Left kidney (tissue), 2 donors: ENCODE results near the gene FGF2. TPM values are rescaled to one million over a fixed set of nuclear protein-coding genes. Genes with fewer than 3 reads are reported as not detected.
"Not testable (repeated sequence)": the region's sequence is repeated elsewhere in the genome, so short reads cannot be mapped to it uniquely, and the experiment has no call there.

ENCODE experiments used
- DNase-seq: peaks from one replicate; pipeline ENCODE4 v3.0.0-alpha.2; 2013
- polyA plus RNA-seq: library from polyadenylated mRNA; unstranded; fragments of 120-200 nt; gene quantifications from one replicate; pipeline ENCODE4 v1.2.1, GENCODE V29; 2013; ENCODE audit not compliant: insufficient read length

The FGF2 gene
- polyA plus RNA-seq, 1 donor, result 9.4 TPM

DNA sequence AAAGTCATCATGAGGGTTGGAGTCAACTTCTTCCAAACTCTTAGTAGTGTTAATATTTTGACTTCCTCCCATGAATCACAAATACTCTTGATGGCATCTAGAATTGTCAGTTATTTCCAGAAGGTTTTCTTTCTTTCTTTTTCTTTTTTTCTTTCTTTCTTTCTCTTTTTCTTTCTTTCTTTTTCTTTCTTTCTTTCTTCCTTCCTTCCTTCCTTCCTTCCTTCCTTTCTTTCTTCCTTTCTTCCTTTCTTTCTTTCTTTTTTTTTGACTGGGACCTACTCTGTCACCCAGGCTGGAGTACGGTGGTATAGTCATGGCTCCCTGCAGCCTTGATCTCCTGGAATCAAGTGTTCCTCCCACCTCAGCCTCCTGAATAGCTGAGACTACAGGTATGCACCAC lies 17.8 kb downstream of the FGF2 start:
- DNase-seq, result not testable (repeated sequence)

DNA sequence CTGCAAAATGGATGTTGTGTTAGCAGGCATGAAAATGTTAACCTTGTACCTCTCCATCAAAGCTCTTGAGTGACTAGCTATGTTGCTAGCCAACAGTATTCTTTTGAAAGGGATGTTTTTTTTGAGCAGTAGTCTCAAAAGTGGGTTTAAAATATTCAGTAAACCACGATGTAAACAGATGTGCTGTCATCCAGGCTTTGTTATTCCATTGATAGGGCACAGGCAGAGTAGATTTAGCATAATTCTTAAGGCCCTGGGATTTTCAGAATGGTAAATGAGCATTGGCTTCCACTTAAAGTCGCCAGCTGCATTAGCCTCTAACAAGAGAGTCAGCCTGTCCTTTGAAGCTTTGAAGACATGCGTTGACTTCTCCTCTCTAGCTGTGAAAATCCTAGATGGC lies 18.4 kb downstream of the FGF2 start:
- no peak for DNase-seq

DNA sequence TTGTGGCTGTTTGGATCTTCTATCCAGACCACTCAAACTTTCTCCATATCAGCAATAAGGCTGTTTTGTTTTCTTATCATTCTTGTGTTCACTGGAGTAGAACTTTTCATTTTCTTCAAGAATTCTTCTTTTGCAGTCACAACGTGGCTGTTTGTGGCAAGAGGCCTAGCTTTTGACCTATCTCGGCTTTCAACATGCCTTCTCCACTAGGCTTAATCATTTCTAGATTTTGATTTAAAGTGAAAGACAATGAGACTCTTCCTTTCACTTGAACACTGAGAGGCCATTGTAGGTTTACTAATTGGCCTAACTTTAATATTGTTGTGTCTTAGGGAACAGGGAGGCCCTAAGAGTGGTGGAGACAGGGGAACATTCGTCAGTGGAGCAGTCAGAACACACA lies 19.1 kb downstream of the FGF2 start:
- DNase-seq, result no peak

DNA sequence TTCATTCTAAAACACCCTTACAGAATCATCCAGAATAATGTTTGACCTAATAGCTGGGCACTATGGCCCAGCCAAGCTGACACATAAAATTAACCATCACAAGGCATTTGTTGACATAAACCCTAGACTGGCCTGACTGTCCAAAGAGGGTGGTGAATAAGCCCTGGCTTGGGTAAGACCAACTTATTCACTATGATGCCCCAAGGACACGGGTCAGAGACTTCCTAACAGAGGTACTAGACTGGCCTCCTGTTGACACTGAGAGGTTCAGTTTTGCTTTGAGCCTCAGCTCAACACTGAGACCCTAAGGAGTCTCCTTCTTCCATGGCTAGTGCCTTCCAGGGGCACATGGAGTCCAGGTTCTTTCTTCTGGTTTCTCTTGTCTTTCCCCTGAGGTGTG lies 21.3 kb downstream of the FGF2 start:
- DNase-seq, result no peak

DNA sequence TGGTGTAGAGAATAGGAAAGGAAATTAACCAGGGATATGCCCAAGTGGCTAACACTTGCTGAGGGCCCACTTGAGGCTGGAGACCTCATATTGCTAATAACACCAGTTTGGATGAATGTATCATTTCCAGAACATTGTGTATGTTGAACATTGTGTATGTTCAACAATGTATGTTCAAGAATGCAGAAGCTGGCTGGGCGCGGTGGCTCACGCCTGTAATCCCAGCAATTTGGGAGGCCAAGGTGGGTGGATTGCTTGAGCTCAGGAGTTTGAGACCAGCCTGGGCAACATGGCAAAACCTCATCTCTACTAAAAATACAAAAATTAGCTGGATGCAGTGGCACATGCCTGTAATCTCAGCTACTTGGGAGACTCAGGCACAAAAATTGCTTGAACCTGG lies 23.2 kb downstream of the FGF2 start:
- DNase-seq, result not testable (repeated sequence)

GRCh38 chr4:122851568-122851967 lies 24.9 kb downstream of the FGF2 start:
- no peak for DNase-seq

GRCh38 chr4:122854447-122855352 lies 28.1 kb downstream of the FGF2 start:
- DNase-seq, result peak; percentile 28

DNA sequence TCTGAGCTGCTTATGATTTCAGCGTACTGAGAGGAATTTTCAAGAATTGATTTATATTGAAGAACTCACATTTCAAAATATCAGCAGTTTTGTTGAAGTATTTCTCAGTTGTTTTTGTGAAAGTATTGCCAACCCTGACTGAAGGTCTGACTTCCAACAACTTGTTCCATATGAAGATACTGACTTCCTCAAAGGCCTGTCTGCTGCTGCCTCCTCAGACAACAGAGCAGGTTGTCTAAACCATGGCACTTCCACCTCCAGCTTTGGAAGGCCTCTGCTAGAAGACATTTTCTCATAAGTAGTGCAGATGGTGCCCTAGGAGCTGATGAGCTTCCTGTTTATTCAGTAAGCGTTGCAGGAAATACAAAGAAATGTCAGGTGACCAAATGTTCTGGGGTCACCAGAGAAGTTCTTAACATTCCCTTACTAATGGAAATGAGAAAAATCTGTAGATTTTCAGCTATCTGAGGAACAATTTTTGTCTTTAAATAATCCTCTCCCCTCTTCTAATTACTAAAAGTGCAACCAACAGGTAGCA lies 28.8 kb downstream of the FGF2 start:
- no peak for DNase-seq

GRCh38 chr4:122857160-122857559 lies 30.5 kb downstream of the FGF2 start:
- no peak for DNase-seq

DNA sequence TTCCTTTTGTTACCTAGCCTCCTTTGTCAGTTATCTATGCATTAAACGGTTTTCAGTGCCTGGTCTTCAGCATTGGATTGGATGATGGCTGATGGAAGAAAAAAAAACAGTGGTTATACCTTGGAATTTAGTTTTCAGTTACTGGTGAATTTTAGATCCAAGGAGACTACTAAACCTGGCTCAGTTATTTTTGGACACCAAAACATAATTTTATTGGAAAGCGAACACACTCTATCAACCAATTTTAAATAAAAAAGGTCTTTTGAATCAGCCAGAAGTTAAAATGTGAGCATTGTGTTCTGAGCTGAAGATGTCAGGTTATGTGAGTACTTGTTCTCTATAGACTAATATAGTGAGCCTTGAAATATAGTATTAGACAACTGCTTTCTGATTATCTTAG lies 32.1 kb downstream of the FGF2 start:
- no peak for DNase-seq

GRCh38 chr4:122861172-122861943 lies 34.7 kb downstream of the FGF2 start:
- DNase-seq, result no peak

- no peak for DNase-seq
These were observed 37.0 kb downstream of the FGF2 start for GRCh38 chr4:122863639-122864038.

DNA sequence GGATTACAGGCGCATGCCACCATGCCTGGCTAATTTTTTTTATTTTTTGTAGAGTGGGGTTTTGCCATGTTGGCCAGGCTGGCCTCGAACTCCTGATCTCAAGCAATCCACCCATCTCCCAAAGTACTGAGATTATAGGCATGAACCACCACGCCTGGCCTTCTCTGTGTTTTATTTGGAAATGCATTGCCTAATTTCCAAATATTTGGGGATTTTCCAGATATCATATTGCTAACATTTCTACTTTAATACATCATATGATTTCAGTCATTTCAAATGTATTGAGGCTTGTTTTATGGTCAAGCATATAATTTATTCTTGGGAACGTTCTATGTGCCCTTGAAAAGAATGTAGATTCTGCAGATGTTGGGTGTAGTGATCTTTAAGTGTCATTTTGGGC lies 38.8 kb downstream of the FGF2 start:
- no peak for DNase-seq

DNA sequence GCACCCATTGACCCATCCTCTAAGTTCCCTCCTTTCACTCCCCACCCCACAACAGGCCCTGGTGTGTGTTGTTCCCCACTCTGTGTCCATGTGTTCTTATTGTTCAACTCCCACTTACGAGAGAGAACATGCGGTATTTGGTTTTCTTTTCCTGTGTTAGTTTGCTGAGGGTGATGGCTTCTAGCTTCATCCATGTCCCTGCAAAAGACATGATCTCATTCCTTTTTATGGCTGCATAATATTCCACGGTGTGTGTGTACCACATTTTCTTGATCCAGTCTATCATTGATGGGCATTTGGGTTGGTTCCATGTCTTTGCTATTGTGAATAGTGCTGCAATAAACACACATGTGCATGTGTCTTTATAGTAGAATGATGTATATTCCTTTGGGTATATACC lies 41.6 kb downstream of the FGF2 start:
- DNase-seq, result not testable (repeated sequence)

DNA sequence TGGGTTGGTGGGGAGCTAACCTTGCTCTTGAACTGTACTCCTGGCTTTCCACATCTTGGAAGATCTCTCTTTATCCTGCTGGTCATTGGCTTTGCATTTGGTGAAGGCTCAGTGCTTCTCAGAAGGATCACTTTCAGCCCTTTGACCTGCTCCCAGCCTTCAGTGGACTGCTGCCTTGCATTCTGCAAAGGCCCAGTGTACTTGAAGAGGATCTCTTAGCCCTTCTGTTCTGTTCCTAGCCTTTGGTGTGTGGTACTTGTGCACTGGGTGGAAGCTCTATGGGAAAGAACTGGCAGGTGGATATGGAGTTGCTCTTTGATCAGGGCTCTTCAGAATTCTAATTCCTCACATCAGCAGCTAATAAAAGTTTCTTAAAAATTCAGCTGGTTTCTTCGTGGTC lies 46.5 kb downstream of the FGF2 start:
- DNase-seq, result no peak

DNA sequence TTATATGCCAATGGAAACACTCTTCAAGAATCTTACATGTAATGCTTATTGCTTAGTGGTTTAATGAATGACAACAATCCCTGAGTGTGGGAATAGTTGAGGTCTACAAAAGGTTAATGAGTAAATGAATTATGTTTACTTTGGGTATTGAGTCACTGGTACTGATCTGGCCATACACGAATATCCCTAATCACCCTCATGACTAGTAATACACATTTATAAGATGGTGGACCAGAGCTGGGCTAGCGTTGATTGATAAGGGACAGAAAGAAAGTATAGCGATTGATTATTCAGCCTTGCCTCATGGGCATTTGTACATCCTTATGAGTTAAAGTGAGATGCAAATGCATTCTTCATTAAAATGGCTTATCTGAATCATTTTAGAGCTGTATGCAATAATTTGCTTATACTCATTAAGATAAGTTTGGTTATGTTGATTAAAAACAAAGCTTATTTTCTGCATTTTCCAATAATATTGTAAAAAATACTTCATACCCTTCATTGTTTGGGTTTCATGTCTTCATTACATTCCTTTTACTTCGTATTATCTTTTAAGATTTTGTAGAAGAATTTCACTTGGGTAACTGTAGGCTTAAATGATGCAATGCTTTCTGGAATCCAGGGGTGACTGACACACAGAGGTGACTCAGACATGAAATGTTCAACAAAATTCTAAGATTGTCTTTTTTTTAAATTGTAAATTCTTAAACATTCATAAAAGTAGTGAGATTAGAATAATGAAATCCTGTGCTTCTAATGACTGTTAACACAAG lies 47.4 kb downstream of the FGF2 start:
- DNase-seq, result no peak

GRCh38 chr4:122875949-122876348 lies 49.3 kb downstream of the FGF2 start:
- no peak for DNase-seq

GRCh38 chr4:122876456-122876855 lies 49.8 kb downstream of the FGF2 start:
- DNase-seq, result no peak

GRCh38 chr4:122879001-122879400 lies 52.4 kb downstream of the FGF2 start:
- no peak for DNase-seq

DNA sequence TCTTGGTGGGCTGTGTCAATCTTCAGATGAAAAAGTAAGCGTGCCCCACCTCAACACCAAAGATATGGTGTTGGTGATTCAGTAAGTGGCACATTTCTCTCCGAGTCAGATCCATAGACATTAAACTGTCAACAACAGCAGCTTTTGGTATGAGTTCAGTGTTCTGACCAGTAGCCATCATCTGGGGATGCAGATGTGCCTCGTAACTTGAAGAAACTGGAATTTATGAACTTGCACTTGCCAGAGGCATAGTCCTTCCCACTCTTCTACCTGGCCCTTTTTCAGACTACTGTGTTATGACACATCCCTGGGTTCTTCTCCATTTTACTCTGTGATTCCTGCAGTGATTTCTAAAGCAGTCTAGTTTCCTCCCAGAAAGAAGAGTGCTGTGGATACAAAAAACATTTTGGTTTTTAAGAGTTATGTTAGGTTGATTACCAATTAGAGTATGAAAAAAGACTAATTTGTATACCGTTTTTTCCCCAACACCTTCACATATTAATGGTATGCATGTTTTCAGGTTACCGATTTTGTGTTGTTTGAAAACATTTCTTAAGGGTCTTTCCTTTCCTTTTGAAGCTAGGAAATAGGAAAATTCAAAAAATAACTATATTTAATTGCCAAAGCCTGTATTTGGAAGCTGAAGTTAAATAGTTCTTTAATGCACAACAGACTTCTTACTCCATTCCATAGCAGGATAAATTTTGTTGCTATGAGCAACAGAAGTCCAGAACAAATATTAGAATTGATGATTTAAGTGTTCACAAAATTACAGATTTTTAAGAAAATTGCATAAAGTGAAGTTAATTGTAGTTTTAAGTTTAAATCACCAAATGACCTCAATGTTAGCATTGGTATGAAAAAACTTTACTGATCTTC lies 56.5 kb downstream of the FGF2 start:
- no peak for DNase-seq

DNA sequence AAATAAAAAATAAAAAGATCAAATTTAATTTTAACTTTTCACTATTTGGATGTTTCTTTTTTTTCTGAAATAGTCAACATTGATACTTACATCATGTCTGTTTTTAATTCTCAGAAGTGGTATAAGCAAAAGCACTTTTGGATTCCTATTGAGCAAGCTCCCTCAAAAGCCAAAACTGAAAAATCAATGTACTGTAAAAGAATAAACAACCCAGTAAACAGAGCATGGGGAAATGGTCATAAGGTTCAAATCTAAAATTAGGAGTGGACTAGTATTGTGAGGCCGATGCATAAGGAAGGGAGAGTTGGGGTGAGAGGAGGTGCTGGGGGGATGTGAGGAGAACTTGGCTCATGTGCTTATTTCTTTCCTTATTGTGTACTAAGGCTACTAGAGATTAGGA lies 57.9 kb downstream of the FGF2 start:
- DNase-seq, result no peak
